ENCODE measurements around the gene IER3. TPM values are rescaled to one million over a fixed set of nuclear protein-coding genes. Genes with fewer than 3 reads are reported as not detected.
A peak's percentile ranks its signal among the peaks of the same experiment; 100 is the strongest.

IER3 gene
- total and polyA plus RNA-seq, 2 of the 13 experiments (the other 11 are each of a cell fraction or from before 2014, with no cell fraction given), result 51.1 to 131 TPM

- CTCF ChIA-PET (ENCODE audit: low intra/inter-chr PET ratio, low total read pairs), result no interaction called here
- 100% methylated on average over 1 of the region's 1 CpG for WGBS (ENCODE audit: low lambda C conversion rate)
- H3K9me3 ChIP-seq (ENCODE audit: low read length), result no peaks in the 10 kb centered on the region
- H3K27ac ChIP-seq (ENCODE audit: extremely low read length, insufficient read depth, low read length), result peak overlapping the region; percentile 83
- H4K20me1 ChIP-seq (ENCODE audit: insufficient read depth, low read length), result no peaks in the 10 kb centered on the region
- POLR2A ChIA-PET, result interaction anchor here (1.3 to 9.4 kb wide), 3 partner anchors 12 to 47 kb away, joined by 4 to 305 read pairs (median 4); partner anchors contain the start of gene IER3
- ATAC-seq (no peak), DNase-seq (ENCODE audit: low spot score) (no peak), FAIRE-seq (no peak)
- no peaks in the 10 kb centered on the region for H3K27me3 ChIP-seq (ENCODE audit: control insufficient read depth in 1 of 2, insufficient read depth in 2 of 2, low read length in 2 of 2)
- H3K9ac ChIP-seq (ENCODE audit: insufficient read depth, low read depth, low read length), result peak overlapping the region; percentile 78; the same call in 1 of the 2 replicates
- TF ChIP-seq ZNF678 (CRISPR knock-in tag; IDR thresholded peaks at IDR 0.05), result peak; percentile 86; the same call in 1 of the 2 replicates
- no peak for TF ChIP-seq ZNF18 (CRISPR knock-in tag; IDR thresholded peaks at IDR 0.05; ENCODE audit: insufficient replicate concordance)
- peaks cover 82% of the 10 kb centered on the region for H3K4me1 ChIP-seq (ENCODE audit: insufficient read depth, low read length)
- BruUV-seq (replicated peaks), result no TSS peak
- H3K36me3 ChIP-seq (replicated peaks in 1 of 2; ENCODE audit: control insufficient read depth in 1 of 2, insufficient read depth in 2 of 2, low read length in 2 of 2), result no peaks in the 10 kb centered on the region
- intact Hi-C loops (cut with micrococcal nuclease; ENCODE audit: unreplicated experiment) (no loop called here), in situ Hi-C loops (cut with HindIII; ENCODE audit: extremely low pct_ligation_motif_present, low pct_unique_long_range_greater_than_20kb) (no loop called here)
- H3K4me3 ChIP-seq (replicated peaks in 1 of 3; ENCODE audit: insufficient read depth in 1 of 3, low read depth in 2 of 3, low read length in 3 of 3), result no peak overlapping the region
- no peak overlapping the region for H3K4me2 ChIP-seq (ENCODE audit: low read depth, low read length)
- H3K79me2 ChIP-seq (ENCODE audit: insufficient read depth, low read length), result no peaks in the 10 kb centered on the region
- no peak overlapping the region for H2AFZ ChIP-seq (ENCODE audit: low read length)
These were observed 36.2 kb upstream of the IER3 start for GRCh38 chr6:30780642-30780920.

GRCh38 chr6:30779850-30780641, 35.7 kb upstream of the IER3 start:
- Histone ChIP-seq H3K27ac (ENCODE audit: extremely low read length, insufficient read depth, low read length) (peak overlapping the region; percentile 83), H3K9ac (ENCODE audit: insufficient read depth, low read depth, low read length) (no peak overlapping the region), H3K9me3 (ENCODE audit: low read length) (no peaks in the 10 kb centered on the region), H3K79me2 (ENCODE audit: insufficient read depth, low read length) (no peaks in the 10 kb centered on the region), H3K4me2 (ENCODE audit: low read depth, low read length) (no peak overlapping the region), H3K4me3 (replicated peaks in 1 of 3; ENCODE audit: insufficient read depth in 1 of 3, low read depth in 2 of 3, low read length in 3 of 3) (no peak overlapping the region), H3K36me3 (replicated peaks in 1 of 2; ENCODE audit: control insufficient read depth in 1 of 2, insufficient read depth in 2 of 2, low read length in 2 of 2) (no peaks in the 10 kb centered on the region), H4K20me1 (ENCODE audit: insufficient read depth, low read length) (no peaks in the 10 kb centered on the region), H2AFZ (ENCODE audit: low read length) (no peak overlapping the region), H3K4me1 (ENCODE audit: insufficient read depth, low read length) (peaks cover 86% of the 10 kb centered on the region), H3K27me3 (ENCODE audit: control insufficient read depth in 1 of 2, insufficient read depth in 2 of 2, low read length in 2 of 2) (no peaks in the 10 kb centered on the region)
- ATAC-seq (no peak), DNase-seq (ENCODE audit: low spot score) (no peak), FAIRE-seq (no peak)
- 96% methylated on average over 10 of the region's 10 CpGs for WGBS (ENCODE audit: low lambda C conversion rate)
- TF ChIP-seq MZF1 (CRISPR knock-in tag; IDR thresholded peaks at IDR 0.05; ENCODE audit: borderline replicate concordance) (0 out of 2 replicates have a peak, but pooled peaks have one; percentile 18), ZBTB44 (CRISPR knock-in tag; IDR thresholded peaks at IDR 0.05) (no peak), ZBTB38 (CRISPR knock-in tag; IDR thresholded peaks at IDR 0.05) (peak; percentile 6; the same call in 1 of the 2 replicates), ZNF616 (CRISPR knock-in tag; IDR thresholded peaks at IDR 0.05; ENCODE audit: low read depth) (no peak), ZNF138 (CRISPR knock-in tag; IDR thresholded peaks at IDR 0.05; ENCODE audit: low read depth) (no peak), STAT5B (CRISPR knock-in tag; IDR thresholded peaks at IDR 0.05) (no peak), ZNF790 (CRISPR knock-in tag; IDR thresholded peaks at IDR 0.05; ENCODE audit: borderline replicate concordance) (no peak), ZSCAN22 (CRISPR knock-in tag; IDR thresholded peaks at IDR 0.05) (no peak)
- in situ Hi-C loops (cut with HindIII; ENCODE audit: extremely low pct_ligation_motif_present, low pct_unique_long_range_greater_than_20kb) (no loop called here), intact Hi-C loops (cut with micrococcal nuclease; ENCODE audit: unreplicated experiment) (no loop called here)
- ChIA-PET POLR2A (interaction anchor here (1.8 to 9.4 kb wide), 2 partner anchors 12 to 36 kb away, joined by 4 to 305 read pairs; partner anchors contain the start of gene IER3), CTCF (ENCODE audit: low intra/inter-chr PET ratio, low total read pairs) (no interaction called here)
- no TSS peak for BruUV-seq (replicated peaks)
